ENCODE results near the gene TAGLN2. TPM values are rescaled to one million over a fixed set of nuclear protein-coding genes. Genes with fewer than 3 reads are reported as not detected.
A peak's percentile ranks its signal among the peaks of the same experiment; 100 is the strongest.

The TAGLN2 gene
- total RNA-seq, 4 donors from 2014 or later = 104 to 170 (median 151) TPM

DNA sequence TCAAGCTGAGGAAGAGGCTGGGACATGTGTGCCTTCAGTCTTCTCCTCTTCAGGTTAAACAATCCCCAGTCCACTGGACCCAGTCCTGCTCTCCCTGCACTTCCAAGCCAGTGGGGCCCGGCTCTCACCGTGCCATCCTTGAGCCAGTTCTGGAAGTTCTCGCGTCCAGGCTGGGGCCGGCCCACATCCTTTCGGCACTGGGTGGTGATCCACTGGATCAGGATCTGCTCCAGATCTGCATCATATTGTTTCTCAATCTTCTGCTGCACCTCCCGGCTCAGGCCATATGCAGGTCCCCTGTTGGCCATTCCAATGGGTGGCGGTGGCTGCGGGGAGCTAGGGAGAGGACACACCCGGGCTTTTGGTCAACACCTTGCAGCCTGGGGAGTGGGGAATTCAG is 5.1 kb downstream of the TAGLN2 start:
- DNase-seq = no peak
- Histone ChIP-seq H3K4me3 (replicated peaks in 1 of 3) (no peak overlapping the region), H3K9me3 (no peaks in the 10 kb centered on the region), H3K27ac (peak overlapping the region in 1 of 3 donors; percentile 12), H3K36me3 (peaks cover 20 to 30% of the 10 kb centered on the region in 2 donors), H3K27me3 (no peaks in the 10 kb centered on the region), H3K4me1 (peaks cover 17 to 32% of the 10 kb centered on the region in 2 donors)
- TF ChIP-seq, protein P1, sequence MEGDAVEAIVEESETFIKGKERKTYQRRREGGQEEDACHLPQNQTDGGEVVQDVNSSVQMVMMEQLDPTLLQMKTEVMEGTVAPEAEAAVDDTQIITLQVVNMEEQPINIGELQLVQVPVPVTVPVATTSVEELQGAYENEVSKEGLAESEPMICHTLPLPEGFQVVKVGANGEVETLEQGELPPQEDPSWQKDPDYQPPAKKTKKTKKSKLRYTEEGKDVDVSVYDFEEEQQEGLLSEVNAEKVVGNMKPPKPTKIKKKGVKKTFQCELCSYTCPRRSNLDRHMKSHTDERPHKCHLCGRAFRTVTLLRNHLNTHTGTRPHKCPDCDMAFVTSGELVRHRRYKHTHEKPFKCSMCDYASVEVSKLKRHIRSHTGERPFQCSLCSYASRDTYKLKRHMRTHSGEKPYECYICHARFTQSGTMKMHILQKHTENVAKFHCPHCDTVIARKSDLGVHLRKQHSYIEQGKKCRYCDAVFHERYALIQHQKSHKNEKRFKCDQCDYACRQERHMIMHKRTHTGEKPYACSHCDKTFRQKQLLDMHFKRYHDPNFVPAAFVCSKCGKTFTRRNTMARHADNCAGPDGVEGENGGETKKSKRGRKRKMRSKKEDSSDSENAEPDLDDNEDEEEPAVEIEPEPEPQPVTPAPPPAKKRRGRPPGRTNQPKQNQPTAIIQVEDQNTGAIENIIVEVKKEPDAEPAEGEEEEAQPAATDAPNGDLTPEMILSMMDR (IDR thresholded peaks at IDR 0.05) = no peak
- no peak for TF ChIP-seq POLR2A (IDR thresholded peaks at IDR 0.05)
- intact Hi-C loops (cut with DNase I) = loop anchor here (10.0 kb wide), 1 partner anchor 175 kb away; the partner anchor contains the start of gene IGSF8
- 92 to 94% methylated on average over 10 of the region's 10 CpGs for WGBS, 2 donors

DNA sequence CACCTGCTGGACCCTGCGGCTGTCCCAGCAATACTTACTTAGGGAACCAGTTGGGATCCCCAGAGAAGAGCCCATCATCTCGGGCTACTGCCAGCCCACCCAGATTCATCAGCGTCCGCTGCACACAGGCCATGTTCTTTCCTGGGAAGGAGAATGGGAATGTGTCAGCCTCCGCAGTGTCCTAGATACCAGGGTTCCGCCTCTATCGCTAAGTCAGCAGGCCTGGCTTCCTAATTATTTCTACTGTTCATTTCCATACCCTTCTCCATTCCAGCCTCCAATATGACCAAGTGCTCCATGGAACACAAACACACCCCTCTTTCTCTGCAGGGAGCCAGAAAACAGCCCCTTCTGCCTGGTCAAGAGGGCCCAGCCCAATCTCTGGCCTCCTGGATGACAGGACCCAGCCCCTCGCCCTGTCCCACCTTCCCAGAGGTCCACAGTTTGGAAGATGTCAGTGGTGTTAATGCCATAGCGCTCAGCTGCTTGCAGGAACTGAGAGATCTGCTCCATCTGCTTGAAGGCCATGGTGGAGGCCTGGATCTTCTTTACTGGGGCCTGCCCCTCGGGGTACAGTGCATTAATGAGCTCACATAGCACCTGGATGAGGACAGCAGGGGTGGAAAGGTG is 6.0 kb downstream of the TAGLN2 start:
- Histone ChIP-seq H3K9me3 (no peaks in the 10 kb centered on the region), H3K36me3 (peaks cover 20 to 30% of the 10 kb centered on the region in 2 donors), H3K27me3 (no peaks in the 10 kb centered on the region), H3K27ac (no peak overlapping the region), H3K4me3 (replicated peaks in 1 of 3) (no peak overlapping the region), H3K4me1 (peaks cover 17 to 36% of the 10 kb centered on the region in 2 donors)
- WGBS, 2 donors = 97% methylated on average over 10 of the region's 10 CpGs
- TF ChIP-seq, protein P1 (IDR thresholded peaks at IDR 0.05) = no peak
- TF ChIP-seq POLR2A (IDR thresholded peaks at IDR 0.05) = no peak
- intact Hi-C loops (cut with DNase I) = no loop called here
- no peak for DNase-seq

DNA sequence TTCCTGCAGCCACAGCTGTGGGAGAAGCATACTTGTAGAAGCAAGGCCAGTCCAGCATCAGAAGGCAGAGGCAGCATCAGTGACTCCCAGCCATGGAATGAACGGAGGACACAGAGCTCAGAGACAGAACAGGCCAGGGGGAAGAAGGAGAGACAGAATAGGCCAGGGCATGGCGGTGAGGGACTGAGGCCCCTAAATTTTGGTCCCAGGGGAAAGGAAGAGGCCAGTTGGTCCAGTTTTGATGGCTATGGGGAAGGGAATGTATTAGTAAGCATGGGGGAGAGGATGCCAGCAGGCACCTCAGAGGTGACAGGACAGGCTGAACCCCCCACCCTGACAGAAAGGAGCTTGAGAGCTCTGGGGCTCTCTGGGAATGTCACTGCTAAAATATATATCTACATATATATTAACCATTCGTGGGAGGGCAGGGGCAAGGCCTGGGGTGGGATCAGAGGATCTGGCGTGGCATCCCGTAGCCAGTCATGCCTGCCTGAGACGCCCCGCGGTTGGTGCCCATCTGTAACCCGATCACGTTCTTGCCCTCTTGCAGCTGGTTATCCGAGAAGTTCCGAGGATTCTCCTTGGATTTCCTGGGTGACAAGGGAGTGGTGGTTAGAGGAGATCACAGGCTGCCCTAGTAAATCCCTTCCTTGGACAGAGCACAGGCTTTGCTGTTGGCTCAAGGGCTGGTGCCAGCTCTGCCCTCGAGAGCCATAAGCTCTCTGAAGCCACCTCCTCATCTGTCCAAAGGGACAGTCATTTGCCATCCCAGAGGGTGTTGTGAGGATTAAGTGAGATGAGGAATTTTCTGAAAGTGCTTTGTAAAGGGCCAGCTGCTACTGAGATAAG is 6.7 kb downstream of the TAGLN2 start:
- intact Hi-C loops (cut with DNase I) = no loop called here
- Histone ChIP-seq H3K9me3 (no peaks in the 10 kb centered on the region), H3K27ac (no peak overlapping the region), H3K36me3 (peaks cover 20 to 30% of the 10 kb centered on the region in 2 donors), H3K4me1 (peaks cover 9 to 43% of the 10 kb centered on the region in 2 donors), H3K27me3 (no peaks in the 10 kb centered on the region), H3K4me3 (replicated peaks in 1 of 3) (no peak overlapping the region)
- no peak for DNase-seq
- TF ChIP-seq, protein P1 (IDR thresholded peaks at IDR 0.05) = no peak
- TF ChIP-seq POLR2A (IDR thresholded peaks at IDR 0.05) = no peak
- WGBS, 2 donors = 90 to 95% methylated on average over 12 to 13 of the region's 13 CpGs

DNA sequence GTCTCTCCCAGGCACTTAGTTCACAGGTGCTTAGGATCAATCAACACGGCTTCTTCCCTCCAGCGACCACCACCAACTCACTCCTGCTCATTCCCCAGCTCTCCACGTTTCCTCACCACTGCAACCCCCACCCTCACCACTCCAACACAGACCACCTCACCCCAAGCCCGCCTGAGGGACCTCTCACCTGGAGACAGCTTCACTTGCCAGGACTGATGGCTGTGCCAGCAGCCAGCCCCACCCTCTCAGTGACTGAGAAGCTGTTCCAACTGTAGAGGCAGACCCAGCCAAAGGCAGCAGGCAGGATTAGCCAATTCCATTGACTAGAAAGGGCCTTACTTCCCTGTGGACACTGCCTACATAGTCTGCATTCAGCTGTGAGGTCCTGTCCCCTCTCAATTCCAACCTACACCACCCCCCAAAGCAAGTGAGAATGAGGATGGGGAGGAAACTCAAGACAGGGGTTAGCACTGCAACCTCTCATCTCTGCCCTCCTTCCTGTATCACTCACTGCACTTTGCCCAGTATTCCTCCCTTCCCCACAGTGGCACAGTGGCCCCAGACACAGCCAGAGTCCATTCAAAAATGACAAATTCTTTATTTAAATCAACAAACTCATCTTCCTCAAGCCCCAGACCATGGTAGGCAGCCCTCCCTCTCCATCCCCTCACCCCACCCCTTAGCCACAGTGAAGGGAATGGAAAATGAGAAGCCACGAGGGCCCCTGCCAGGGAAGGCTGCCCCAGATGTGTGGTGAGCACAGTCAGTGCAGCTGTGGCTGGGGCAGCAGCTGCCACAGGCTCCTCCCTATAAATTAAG is 7.6 kb downstream of the TAGLN2 start:
- H3K4me1 ChIP-seq = peaks cover under 1 to 41% of the 10 kb centered on the region in 2 donors
- no peak overlapping the region for H3K4me3 ChIP-seq (replicated peaks in 1 of 3)
- H3K27me3 ChIP-seq = no peaks in the 10 kb centered on the region
- TF ChIP-seq POLR2A (IDR thresholded peaks at IDR 0.05) = no peak
- TF ChIP-seq, protein P1 (IDR thresholded peaks at IDR 0.05) = no peak
- H3K36me3 ChIP-seq = peaks cover 20 to 30% of the 10 kb centered on the region in 2 donors
- H3K9me3 ChIP-seq = no peaks in the 10 kb centered on the region
- WGBS, 2 donors = 69 to 83% methylated on average over 5 of the region's 5 CpGs
- intact Hi-C loops (cut with DNase I) = no loop called here
- DNase-seq = no peak
- no peak overlapping the region for H3K27ac ChIP-seq
